Activated B cell treated with CpG ODN at 0.5 μM for 24 hours (primary cell): Measurements from ENCODE around the gene CUL4A. TPM values are rescaled to one million over a fixed set of nuclear protein-coding genes. Genes with fewer than 3 reads are reported as not detected.
A peak's percentile ranks its signal among the peaks of the same experiment; 100 is the strongest.

Source experiments
- ATAC-seq: fragments of 200-7000 bp; cut with Tn5 transposase; one replicate; pipeline ENCODE4 v1.10.0; 2021; ENCODE audit warnings: low read depth, mild to moderate bottlenecking, moderate library complexity
- CTCF ChIA-PET: fragments of 350-600 bp; sonication (Branson Sonifier 250); formaldehyde crosslinking; loops from one replicate; lab custom pipeline; 2021; ENCODE audit warnings: antibody characterized with exemption; lab: Charles Lee
- POLR2A ChIA-PET: fragments of 350-600 bp; sonication (Branson Sonifier 250); formaldehyde crosslinking; loops from one replicate; lab custom pipeline; 2021; ENCODE audit warnings: antibody characterized with exemption; lab: Charles Lee
- DNase-seq: peaks from one replicate; pipeline ENCODE4 v3.0.0; 2022
- H3K27ac Mint-ChIP-seq: one replicate; pipeline ENCODE4 v1.8.0; 2020; ENCODE audit warnings: mixed read lengths
- H3K27me3 Mint-ChIP-seq: one replicate; pipeline ENCODE4 v1.8.0; 2021; ENCODE audit warnings: mixed read lengths
- H3K36me3 Mint-ChIP-seq: one replicate; pipeline ENCODE4 v1.8.0; 2021; ENCODE audit warnings: low read depth, mixed read lengths
- H3K4me1 Mint-ChIP-seq: one replicate; pipeline ENCODE4 v1.8.0; 2021; ENCODE audit warnings: mixed read lengths
- H3K4me3 Mint-ChIP-seq: one replicate; pipeline ENCODE4 v1.8.0; 2020; ENCODE audit warnings: mild to moderate bottlenecking, mixed read lengths
- H3K9me3 Mint-ChIP-seq: one replicate; pipeline ENCODE4 v1.8.0; 2020; ENCODE audit warnings: mixed read lengths
- intact Hi-C: fragments of 100-400 bp; cut with micrococcal nuclease; formaldehyde crosslinking; loops from one replicate; pipeline ENCODE4 v1.15.1; 2024
- total RNA-seq: library from RNA; stranded (reverse); gene quantifications from 2 replicates; pipeline ENCODE4 v1.2.3, GENCODE V29; 2022
- TF ChIP-seq, protein P1 (sequence below): fragments of 200-600 bp; IDR thresholded peaks from one replicate; pipeline ENCODE4 v1.8.0; 2022; ENCODE audit warnings: antibody characterized with exemption, mild to moderate bottlenecking

Gene CUL4A
- total RNA-seq, 1 donor from 2014 or later, result 77.2 TPM

DNA sequence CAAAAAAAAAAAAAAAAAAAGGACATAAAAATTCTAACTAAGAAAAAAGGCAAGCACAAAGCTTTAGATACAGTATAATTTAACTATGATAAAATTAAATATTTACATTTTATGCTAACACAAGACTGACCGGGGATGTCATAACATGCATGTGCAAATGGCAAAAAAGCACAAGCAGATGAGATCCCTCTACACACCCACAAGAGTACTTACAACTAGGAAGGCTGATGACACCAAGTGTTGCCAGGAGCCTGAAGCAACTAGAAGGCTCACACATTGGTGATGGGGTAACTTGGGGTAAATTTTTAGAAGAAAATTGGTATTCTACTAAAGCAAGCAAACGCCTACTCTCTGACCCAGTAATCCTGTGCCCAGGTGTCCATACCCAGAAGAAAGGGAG lies 7.6 kb upstream of the CUL4A start:
- Mint-ChIP-seq H3K4me1 (peaks cover 32% of the 10 kb centered on the region), H3K4me3 (no peak overlapping the region), H3K27ac (no peak overlapping the region), H3K36me3 (peaks cover 64% of the 10 kb centered on the region), H3K27me3 (no peaks in the 10 kb centered on the region), H3K9me3 (no peaks in the 10 kb centered on the region)
- DNase-seq (no peak), ATAC-seq (no peak)
- POLR2A ChIA-PET, result no interaction called here
- intact Hi-C loops, result no loop called here
- TF ChIP-seq, protein P1, sequence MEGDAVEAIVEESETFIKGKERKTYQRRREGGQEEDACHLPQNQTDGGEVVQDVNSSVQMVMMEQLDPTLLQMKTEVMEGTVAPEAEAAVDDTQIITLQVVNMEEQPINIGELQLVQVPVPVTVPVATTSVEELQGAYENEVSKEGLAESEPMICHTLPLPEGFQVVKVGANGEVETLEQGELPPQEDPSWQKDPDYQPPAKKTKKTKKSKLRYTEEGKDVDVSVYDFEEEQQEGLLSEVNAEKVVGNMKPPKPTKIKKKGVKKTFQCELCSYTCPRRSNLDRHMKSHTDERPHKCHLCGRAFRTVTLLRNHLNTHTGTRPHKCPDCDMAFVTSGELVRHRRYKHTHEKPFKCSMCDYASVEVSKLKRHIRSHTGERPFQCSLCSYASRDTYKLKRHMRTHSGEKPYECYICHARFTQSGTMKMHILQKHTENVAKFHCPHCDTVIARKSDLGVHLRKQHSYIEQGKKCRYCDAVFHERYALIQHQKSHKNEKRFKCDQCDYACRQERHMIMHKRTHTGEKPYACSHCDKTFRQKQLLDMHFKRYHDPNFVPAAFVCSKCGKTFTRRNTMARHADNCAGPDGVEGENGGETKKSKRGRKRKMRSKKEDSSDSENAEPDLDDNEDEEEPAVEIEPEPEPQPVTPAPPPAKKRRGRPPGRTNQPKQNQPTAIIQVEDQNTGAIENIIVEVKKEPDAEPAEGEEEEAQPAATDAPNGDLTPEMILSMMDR, result no peak
- CTCF ChIA-PET, result no interaction called here

DNA sequence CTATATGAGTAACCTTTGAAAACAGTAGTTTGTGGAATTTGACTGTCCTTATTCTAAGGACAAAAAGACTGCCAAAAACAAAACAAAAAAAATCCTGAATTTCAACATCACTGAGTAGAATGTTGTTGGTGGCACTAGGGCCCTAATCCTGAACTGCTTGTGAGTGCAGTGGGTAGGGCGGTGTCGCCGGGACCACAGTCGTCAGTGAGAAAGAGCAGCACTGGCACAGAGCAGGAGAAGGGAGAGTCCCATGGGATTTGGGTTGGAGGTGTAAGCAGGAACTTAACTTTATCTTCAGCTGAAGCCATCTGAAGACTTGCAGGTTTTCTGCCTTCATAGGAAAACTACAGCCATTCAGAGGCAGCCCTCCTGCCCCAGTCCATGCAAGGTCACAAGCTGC lies 6.5 kb upstream of the CUL4A start:
- DNase-seq, result no peak
- no peaks in the 10 kb centered on the region for H3K9me3 Mint-ChIP-seq
- ChIA-PET CTCF (no interaction called here), POLR2A (no interaction called here)
- H3K4me1 Mint-ChIP-seq, result peaks cover 43% of the 10 kb centered on the region
- ATAC-seq, result no peak
- intact Hi-C loops, result no loop called here
- TF ChIP-seq, protein P1, result no peak
- H3K27ac Mint-ChIP-seq, result peak overlapping the region; percentile 19
- H3K36me3 Mint-ChIP-seq, result peaks cover 55% of the 10 kb centered on the region
- no peak overlapping the region for H3K4me3 Mint-ChIP-seq
- no peaks in the 10 kb centered on the region for H3K27me3 Mint-ChIP-seq

DNA sequence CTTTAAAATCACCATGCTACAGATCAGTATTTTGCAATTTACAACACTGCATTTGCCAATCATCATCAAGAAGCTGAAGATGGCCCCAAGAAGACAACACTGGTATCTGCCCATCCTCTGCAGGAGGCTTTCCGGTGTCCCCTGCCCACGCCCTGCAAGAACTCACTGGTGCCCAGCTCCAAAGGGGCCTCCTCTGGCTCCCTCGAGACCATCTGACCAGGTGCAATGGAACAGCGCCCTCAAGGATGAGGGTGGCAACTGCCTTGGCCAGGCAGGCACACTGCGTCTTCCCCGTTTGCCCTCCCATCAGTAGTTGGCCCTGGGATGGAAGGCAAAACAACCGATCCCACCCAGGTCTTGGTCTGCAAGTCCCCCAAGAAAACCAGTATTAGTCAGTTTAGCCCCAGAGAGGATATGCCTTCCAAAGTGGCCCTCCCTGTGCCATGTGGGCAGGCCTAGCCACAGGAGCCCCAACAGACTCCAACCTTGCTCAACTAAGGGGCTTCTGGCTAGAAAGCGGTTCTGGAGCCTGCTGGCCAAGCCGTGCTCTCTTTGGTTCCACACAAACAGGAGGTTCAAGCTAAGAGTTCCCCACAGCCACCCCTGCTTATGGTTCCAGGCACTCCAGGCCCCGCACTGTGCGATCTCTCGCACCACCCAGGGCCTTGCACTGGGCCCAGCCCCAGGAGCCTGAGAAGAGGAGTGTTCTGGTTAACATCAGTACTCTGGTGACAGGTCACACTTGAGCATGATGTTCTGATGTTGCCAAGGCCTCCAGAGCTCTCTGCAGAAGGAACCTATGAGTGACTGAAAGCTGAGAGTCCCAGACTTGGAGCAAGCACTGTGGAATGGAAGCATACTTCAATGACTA lies 5.7 kb upstream of the CUL4A start:
- DNase-seq (no peak), ATAC-seq (no peak)
- TF ChIP-seq, protein P1, result no peak
- POLR2A ChIA-PET, result no interaction called here
- Mint-ChIP-seq H3K9me3 (no peaks in the 10 kb centered on the region), H3K27ac (no peak overlapping the region), H3K27me3 (no peaks in the 10 kb centered on the region), H3K36me3 (peaks cover 50% of the 10 kb centered on the region), H3K4me1 (peaks cover 44% of the 10 kb centered on the region), H3K4me3 (no peak overlapping the region)
- intact Hi-C loops, result no loop called here
- CTCF ChIA-PET, result no interaction called here

DNA sequence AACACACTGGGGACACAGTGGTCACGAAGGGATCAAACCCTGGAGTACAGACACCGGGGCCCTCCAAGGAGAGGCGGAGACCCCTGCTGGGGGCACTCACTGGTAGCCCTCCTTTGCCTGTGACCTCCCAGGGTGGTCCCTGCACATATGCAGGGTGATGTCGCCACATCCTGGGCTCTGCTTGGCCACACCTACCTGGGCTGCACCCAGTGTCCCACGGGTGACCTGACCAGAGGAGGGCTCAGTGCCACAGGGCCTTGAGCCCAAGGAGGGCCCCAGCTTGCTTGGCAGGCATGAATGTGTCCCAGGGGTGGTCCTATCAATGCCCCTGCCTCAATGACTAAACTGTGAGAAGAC lies 5.1 kb upstream of the CUL4A start:
- Mint-ChIP-seq H3K27ac (no peak overlapping the region), H3K4me1 (peaks cover 44% of the 10 kb centered on the region), H3K27me3 (no peaks in the 10 kb centered on the region), H3K36me3 (peaks cover 44% of the 10 kb centered on the region), H3K4me3 (no peak overlapping the region), H3K9me3 (no peaks in the 10 kb centered on the region)
- ATAC-seq (no peak), DNase-seq (no peak)
- TF ChIP-seq, protein P1, result no peak
- CTCF ChIA-PET, result no interaction called here
- intact Hi-C loops, result no loop called here
- POLR2A ChIA-PET, result no interaction called here

DNA sequence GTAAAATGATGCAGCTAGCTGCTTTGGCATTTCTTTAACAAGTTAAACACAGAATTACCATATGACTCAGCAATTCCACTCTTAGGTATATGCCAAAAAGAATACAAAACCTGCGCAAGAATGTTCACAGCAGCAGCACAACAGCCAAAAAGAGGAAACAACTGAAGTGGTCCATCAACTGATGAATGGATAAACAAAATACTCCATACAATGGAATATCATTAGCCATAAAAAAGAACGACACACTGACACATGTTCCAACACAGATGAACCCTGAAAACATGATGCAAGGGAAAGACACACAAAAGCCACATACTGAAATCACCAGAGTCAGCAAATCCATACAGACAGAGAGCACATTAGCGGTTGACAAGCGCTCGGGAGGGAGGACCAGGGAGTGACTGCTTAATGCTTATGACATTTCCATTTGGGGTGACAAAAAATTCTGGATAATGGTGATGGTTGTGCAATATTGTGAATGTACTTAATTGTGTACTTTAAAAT lies 3.9 kb upstream of the CUL4A start:
- ChIA-PET CTCF (no interaction called here), POLR2A (no interaction called here)
- intact Hi-C loops, result loop anchor here (5.0 kb wide), 2 partner anchors 247 to 263 kb away; partner anchors contain the start of gene ADPRHL1
- H3K27ac Mint-ChIP-seq, result no peak overlapping the region
- H3K4me3 Mint-ChIP-seq, result peak overlapping the region; percentile 36
- TF ChIP-seq, protein P1, result no peak
- DNase-seq (no peak), ATAC-seq (no peak)
- no peaks in the 10 kb centered on the region for H3K9me3 Mint-ChIP-seq
- peaks cover 33% of the 10 kb centered on the region for H3K36me3 Mint-ChIP-seq
- H3K27me3 Mint-ChIP-seq, result no peaks in the 10 kb centered on the region
- H3K4me1 Mint-ChIP-seq, result peaks cover 49% of the 10 kb centered on the region
